Epidermal melanocyte (primary cell): ENCODE measurements around the gene JTB.
"Not testable (repeated sequence)": the region's sequence is repeated elsewhere in the genome, so short reads cannot be mapped to it uniquely, and the experiment has no call there.

Source experiments
- DNase-seq: peaks from one replicate; pipeline ENCODE4 v3.0.0; 2011; ENCODE audit warnings: low spot score; ENCODE audit not compliant: insufficient read length

The JTB gene

GRCh38 chr1:153977250-153978240, at the start of gene JTB:
JTB (minus strand) TSS chr1:153977674; CDS start chr1:153977252, 422 bp downstream.
- DNase-seq: peak; percentile 82

- DNase-seq: no peak
Measured at GRCh38 chr1:154019940-154020339, 42.5 kb upstream of the JTB start.

- no peak for DNase-seq
Measured at GRCh38 chr1:154019269-154019668, 41.8 kb upstream of the JTB start.

GRCh38 chr1:154014154-154014907, 36.9 kb upstream of the JTB start:
- no peak for DNase-seq

GRCh38 chr1:154012543-154012942, 35.1 kb upstream of the JTB start:
- not testable (repeated sequence) for DNase-seq

GRCh38 chr1:154012129-154012528, 34.7 kb upstream of the JTB start:
- DNase-seq: no peak

GRCh38 chr1:154006136-154006535, 28.7 kb upstream of the JTB start:
- no peak for DNase-seq

GRCh38 chr1:154000420-154000819, 22.9 kb upstream of the JTB start:
- DNase-seq: no peak

- DNase-seq: not testable (repeated sequence)
Measured at GRCh38 chr1:153996882-153997281, 19.4 kb upstream of the JTB start.

GRCh38 chr1:153995640-153996039, 18.2 kb upstream of the JTB start:
- no peak for DNase-seq

GRCh38 chr1:153995202-153995601, 17.7 kb upstream of the JTB start:
- DNase-seq: no peak

- no peak for DNase-seq
Measured at GRCh38 chr1:153991806-153992205, 14.3 kb upstream of the JTB start.

GRCh38 chr1:153991151-153991630, 13.7 kb upstream of the JTB start:
- DNase-seq: no peak

GRCh38 chr1:153990468-153991150, 13.1 kb upstream of the JTB start, which contains the start of gene RPS27:
RPS27 (plus strand) TSS chr1:153990762; CDS start chr1:153990797, 35 bp downstream.
- DNase-seq: peak; percentile 99

GRCh38 chr1:153987621-153988020, 10.1 kb upstream of the JTB start:
- no peak for DNase-seq

- DNase-seq: peak; percentile 84
Measured at GRCh38 chr1:153985941-153986761, 8.7 kb upstream of the JTB start, which contains the start of gene RAB13. RAB13 (minus strand) TSS chr1:153986339; CDS start chr1:153986236, 103 bp downstream.

- DNase-seq: no peak
Measured at GRCh38 chr1:153985341-153985912, 8.0 kb upstream of the JTB start.

- no peak for DNase-seq
Measured at GRCh38 chr1:153984123-153984894, 6.8 kb upstream of the JTB start.

- DNase-seq: not testable (repeated sequence)
Measured at GRCh38 chr1:153981735-153982134, 4.3 kb upstream of the JTB start.
